ENCODE results near the gene HSD17B7. TPM values are rescaled to one million over a fixed set of nuclear protein-coding genes. Genes with fewer than 3 reads are reported as not detected.
A peak's percentile ranks its signal among the peaks of the same experiment; 100 is the strongest.

HSD17B7 gene
- total RNA-seq, 1 donor from 2014 or later: 24.5 TPM

GRCh38 chr1:162854245-162854882 lies 63.9 kb downstream of the HSD17B7 start:
- DNase-seq (ENCODE audit: low spot score in 2 of 2) (peak; percentile 18 to 49), FAIRE-seq (peak; percentile 70)

- DNase-seq (ENCODE audit: low spot score in 2 of 2) (no peak), FAIRE-seq (no peak)
Observed at GRCh38 chr1:162855461-162856150, 65.1 kb downstream of the HSD17B7 start.

GRCh38 chr1:162856260-162856659 lies 65.8 kb downstream of the HSD17B7 start:
- FAIRE-seq (no peak), DNase-seq (ENCODE audit: low spot score in 2 of 2) (no peak)

- no peak for FAIRE-seq
- no peak for DNase-seq (ENCODE audit: low spot score in 2 of 2)
Observed at GRCh38 chr1:162857850-162858249, 67.3 kb downstream of the HSD17B7 start.

GRCh38 chr1:162859191-162859590 lies 68.7 kb downstream of the HSD17B7 start:
- no peak for DNase-seq (ENCODE audit: low spot score in 2 of 2)
- FAIRE-seq: no peak

- DNase-seq (ENCODE audit: low spot score in 2 of 2): no peak
- FAIRE-seq: no peak
Observed at GRCh38 chr1:162861101-162861500, 70.6 kb downstream of the HSD17B7 start, which contains the start of gene CCDC190. Gene CCDC190 (minus strand): TSS chr1:162861175. CDS start chr1:162859646, 1,529 bp downstream.

- FAIRE-seq: no peak
- no peak for DNase-seq (ENCODE audit: low spot score in 2 of 2)
Observed at GRCh38 chr1:162861625-162862024, 71.1 kb downstream of the HSD17B7 start.

Small RNA genes lying within 50 kb of the gene (small RNA-seq; reads per million reads assigned to genes)
- gene RN7SL861P: not detected

Other genes with a start within 250 kb of the HSD17B7 start
- 43.6 TPM for gene UAP1, start 229.0 kb upstream of the HSD17B7 start, total RNA-seq
- 4.1 TPM for gene DDR2, start 158.2 kb upstream of the HSD17B7 start, total RNA-seq
- not detected for gene CCDC190, start 70.5 kb downstream of the HSD17B7 start, total RNA-seq